Measurements from ENCODE around the gene TNPO3.
A peak's percentile ranks its signal among the peaks of the same experiment; 100 is the strongest.

TNPO3 gene

DNA sequence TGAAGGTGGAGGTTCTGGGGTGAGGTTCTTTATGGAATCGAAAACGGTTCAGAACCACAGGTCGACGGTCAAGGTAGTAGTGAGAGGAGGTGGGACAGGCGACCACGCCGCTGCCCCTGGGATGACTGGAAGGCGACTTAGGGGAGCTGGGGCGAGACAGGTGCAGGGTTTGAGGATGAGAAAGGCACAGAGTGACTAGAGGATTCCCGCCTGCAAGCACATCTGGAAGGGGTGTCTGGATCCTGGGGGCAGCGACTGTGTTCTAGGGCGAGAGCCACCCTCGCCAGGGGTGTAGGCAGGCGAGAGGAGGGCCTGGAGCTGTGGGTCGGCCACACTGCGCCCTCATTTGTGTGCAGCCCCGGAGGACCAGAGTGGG is 117.7 kb downstream of the TNPO3 start:
- DNase-seq: no peak

DNA sequence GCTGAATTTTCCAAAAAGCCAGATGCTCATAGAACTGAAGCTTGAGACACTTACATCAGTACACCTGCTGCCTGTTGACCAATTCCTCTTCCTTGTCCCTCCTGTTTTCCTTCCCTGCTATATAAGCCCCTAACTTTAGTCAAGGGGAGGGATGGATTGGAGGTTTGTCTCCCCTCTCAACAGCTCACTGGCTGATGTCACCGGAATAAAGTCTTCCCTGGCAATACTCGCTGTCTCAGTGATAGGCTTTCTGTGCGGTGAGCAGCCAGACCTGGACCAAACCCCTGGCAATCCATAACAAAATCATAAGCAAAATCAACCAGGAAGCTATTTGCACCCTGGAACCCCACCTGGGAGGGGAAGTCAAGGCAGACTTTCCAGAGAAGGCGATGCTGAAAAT is 118.1 kb downstream of the TNPO3 start:
- DNase-seq: no peak

DNA sequence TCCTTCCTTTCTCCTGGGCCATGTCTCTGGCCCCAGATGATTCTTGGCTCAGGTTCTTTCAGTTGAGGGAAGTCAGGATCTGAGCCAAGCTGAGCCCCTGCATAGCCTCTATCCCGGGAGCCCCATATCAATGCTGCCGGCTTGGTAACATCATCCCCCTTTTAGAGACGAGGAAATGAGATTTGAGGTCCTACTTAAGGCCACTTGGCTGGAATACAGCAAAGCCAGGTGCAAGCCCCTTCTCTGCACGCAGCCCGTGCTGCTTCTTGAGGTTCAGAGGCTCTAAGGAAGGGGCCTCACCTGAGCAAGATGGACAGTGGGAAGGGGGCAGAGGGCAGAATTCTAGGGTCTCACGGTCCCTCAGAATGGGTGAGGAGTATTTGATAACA is 119.6 kb downstream of the TNPO3 start:
- DNase-seq: peak; percentile 47

DNA sequence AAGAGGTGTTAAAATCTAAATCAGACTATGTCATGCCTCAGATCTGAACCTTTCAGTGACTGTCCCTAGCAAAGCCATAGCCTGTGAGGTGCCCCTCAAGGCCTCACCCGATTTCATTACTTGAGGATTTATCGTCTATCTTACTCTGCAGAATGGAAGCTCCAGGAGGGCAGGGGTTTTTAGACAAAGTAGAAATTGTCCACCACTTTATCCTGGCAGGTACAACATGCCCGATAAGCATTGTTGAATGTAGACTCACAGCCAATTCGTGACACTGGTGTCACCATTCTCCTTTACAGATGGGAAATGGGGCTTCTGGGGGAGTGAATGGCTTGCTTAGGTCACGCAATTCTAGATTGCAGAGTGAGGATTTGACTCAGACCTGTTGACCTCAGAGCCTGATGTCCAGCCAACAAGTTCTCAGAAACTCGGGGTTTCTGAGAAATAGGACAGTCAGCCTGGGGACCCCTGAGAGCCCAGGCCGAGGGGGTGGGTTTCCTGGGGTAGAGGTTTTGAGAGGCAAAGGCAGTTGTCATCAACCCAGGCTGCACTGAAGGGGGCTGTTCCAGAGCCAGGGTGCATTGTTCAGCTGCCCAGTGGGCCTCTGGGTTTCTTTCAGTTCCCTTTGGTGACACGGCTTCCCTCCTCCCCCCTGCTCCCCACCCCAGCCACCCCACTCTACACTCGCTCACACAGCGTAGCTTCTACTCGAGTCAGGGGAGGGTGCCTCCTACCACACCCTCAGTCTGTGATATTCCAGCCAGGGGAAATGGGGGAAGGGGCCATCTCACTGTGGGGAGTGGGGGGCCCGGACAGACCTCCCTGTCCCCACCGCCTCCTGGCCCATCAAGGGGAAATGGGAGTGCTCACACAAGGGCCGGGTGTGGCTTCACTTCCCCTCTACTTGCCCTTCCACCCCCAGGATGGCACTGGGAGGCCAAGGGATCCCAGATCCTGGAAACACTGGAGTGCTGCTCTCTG is 120.3 kb downstream of the TNPO3 start:
- DNase-seq: no peak

DNA sequence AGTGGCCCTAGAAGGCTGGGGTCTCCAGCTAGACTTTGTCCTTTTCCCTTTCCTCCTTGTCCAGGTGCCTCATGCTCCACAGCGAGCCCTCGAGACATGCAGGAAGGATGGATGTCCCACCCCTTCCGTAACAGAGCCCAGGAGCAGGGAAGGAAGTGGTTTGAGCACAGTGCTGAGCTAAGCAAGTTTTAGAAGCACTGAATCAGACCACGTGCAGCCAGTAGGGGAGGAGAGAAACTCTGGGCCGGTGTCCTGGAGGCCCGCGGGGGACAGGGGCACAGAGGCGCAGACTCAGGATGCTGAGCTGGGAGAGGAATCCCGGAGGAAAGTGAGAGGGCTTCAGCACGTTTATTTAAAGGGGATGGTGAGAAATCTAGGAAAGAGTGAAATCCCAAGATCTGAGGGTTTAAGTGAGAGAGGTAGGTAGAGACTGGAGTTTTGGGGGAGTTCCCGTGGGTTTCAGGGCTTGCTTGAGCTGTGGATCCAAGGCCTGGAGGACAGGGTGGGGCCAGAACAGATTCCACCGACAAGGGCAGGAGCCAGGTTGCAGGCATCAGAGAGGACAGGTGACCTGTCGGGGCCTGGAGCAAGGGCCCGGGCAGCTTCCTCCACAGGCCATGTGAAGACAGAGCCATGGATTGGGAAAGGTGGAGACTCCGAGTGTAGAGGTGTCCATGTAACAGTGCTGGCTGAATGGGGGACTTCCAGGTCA is 121.6 kb downstream of the TNPO3 start:
- DNase-seq: no peak

DNA sequence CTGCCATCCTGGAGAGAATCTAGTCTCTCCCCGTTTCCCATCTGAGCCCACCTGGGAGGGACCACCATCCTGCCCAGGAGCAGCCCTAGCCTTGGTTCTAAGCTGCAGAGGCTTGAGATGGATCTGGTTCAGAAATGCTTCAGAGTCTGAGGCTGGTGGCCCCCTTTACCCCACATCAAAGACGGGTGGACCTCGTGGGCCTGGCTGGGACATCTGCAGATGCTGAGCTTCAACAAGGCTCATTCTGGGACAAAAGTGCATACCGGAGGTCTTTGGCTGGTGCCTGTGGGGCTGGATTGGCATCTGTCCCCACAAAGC is 122.1 kb downstream of the TNPO3 start:
- DNase-seq: no peak

DNA sequence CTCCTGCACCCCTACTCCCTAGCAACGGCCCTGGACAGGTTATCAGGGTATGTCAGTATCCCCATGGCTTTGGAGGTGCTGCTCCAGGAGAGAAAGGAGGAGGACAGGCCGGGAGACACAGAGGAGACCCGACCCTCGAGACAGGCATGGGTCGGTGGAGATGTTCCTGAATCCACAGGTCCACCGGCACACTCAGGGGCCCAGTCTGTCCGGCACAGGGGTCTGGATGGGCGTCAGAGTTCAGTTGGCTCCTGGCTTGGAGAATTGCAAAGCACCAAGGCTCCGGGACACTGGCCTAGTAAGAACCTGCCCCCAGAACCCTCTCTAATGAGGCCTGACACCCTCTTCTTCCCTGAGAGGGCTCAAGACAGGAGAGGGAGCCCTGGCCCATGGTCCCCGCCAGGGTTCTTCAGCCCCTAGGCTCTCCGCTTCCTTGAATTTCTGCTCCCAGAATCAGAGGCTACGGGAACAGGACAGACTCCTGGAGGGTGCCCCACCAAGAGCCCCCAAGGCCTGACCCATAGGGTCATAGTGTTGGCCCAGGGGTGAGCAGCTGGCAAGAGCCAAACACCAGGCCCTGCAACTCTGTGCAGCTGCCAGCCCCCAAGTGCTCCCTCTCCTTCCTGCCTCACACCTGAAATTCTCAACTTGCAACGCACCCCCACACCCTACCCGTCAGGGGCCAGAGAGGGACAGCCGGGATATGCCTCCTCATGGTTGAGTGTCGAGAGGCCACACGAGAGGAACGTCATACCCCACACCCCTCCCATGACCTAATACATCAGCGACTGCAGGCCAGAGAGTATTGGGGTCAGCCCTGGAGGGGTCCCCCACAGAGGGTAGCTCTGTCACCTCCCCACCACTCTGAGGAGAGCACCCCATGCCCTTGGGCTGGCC is 122.7 kb downstream of the TNPO3 start:
- no peak for DNase-seq

DNA sequence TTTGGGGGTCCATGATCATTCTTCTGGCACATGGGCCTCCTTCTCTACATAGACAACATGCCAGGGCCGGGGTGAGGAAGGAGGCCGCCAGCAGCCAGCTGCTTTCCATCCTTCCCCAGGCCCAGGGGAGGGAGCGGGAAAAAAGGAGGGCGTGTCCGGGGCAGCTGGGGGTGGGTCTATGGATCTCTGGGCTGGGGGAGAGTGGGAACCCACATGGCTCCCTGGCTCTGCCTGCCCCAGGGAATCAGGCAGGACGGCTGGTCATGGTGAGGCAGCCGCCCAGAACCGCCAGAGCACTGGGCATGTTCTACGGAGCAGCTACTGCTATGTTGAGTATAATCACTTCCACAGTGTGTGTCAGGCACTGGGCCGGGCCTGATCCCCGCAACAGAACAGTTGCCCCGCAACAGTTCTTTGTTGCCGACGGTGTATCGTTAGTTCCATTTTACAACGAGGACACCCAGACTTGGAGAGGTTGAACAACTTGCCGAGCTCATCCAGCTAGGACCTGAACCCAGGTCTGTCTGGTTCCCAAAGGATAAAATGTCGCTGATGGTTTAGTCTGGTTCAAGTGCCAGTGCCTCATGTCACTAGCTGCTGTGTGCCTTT is 123.6 kb downstream of the TNPO3 start:
- no peak for DNase-seq

DNA sequence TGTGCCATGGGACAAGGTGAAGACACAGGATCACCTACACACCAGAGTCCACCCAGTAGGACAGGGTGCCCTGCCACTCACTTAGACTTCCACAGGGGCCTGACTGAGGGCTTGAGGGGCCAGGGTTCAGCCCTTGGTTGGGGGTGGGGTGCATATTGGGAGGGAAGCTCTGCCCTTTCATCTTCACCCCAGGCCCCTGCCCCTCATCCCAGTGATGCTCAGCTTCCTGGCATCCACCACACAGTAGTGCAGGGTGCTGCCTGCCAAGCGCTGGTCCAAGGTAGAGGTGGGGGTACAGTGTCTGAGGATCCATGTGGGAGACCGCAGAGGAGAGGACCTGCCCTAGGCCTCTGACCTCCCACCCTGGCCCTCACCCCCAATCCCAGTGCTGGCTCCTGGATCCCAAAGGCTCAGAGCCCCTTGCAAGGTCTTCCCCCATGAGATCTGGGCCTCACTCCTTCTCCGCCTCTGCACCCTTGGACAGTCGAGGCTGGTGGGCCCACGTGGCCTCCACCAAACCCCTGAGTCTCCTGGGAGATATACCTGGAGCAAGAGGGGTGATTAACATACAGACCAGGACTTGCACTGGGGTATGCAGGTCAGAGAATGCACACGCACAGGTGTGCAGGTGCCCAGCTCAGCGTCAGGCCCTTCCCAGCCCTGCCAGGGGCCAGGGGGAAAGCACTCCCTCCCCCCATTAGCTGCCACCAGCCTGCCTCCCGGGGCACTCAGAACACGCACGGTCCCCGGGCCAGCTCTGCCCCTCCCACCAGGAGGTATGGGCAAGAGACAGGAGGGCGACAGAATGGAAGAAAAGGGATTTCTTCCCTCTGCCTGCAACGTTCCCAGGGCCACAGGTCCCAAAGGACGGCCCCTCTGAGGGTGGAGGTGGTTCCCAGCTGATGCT is 125.8 kb downstream of the TNPO3 start:
- no peak for DNase-seq

DNA sequence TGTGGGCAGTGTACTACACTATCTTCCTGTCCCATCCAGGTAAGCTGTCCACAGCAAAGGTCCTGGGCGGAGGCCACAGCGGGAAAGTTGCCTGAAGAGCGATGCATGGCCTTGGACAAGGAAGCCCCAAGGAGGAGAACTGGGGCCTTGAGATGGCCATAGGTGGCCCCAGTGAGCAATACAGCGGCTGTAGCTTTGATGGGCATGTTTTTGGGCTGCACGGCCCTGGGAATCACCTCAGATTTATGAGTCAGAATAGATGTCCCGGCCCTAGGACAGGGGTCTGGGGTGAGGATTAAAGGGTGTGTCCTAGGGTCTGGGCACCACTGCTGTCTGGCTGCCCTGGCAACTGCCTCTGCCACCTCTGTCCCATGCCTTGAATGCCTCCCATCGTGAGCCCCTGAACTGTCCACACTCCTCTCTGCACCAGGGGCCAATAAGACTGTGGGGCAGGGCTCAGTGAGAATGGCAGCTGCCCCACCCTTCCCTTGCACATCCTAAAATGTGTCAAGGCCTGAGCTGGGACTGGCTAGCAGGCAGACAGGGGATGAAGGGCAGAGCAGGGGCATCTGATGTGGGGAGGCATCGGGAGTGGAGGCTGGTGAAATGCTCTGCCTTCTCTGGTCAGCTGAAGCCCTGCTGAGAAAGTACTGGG is 126.6 kb downstream of the TNPO3 start:
- no peak for DNase-seq

DNA sequence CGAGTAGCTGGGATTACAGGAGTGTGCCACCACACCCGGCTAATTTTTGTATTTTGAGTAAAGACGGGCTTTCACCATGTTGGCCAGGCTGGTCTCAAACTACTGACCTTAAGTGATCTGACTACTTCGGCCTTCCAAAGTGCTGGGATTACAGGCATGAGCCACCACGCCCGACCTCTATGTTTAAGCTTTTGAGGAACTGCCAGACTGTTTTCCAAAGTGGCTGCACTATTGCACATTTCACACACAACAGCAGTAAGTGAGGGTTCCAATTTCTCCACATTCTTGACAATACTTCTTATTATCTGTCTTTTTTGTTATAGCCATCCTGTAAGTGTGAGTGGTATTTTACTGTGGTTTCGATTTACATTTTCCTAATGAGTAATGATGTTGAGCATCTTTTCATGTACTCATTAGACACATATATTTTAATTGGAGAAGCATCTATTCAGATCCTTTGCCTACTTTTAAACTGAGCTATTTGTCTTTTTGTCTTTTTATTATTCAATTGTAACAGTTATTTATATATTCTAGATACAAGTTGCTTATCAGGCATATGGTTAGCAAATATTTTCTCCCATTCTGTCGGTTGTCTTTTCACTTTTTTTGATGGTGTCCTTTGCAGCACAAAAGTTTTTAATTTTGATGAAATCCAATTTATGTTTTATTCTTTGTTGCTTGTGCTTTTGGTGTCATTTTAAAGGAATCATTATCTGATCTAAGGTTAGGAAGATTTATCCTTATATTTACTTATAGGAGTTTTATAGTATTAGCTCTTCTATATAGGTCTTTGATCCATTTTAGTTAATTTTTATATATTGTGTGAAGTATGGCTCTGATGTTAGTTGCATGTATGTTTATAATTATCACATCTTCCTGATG is 130.0 kb downstream of the TNPO3 start:
- no peak for DNase-seq

DNA sequence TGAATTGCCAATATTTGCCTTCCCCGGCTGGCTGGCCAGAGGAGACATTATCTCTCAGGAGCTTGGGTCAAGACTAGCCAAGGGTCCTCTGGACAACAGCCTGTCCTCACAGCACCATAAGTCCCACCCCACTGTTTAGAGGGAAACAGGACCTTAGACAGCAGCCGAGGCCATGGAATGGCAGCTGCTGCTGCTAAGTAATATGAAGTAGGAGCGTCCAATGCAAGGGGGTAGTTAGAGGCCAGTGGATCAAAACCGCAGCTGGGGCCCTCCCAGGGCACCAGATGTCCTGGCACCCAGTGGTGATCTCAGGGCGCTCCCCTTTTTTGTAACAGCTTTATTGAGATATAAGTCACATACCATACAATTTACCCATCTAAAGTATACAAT is 131.5 kb downstream of the TNPO3 start:
- no peak for DNase-seq

DNA sequence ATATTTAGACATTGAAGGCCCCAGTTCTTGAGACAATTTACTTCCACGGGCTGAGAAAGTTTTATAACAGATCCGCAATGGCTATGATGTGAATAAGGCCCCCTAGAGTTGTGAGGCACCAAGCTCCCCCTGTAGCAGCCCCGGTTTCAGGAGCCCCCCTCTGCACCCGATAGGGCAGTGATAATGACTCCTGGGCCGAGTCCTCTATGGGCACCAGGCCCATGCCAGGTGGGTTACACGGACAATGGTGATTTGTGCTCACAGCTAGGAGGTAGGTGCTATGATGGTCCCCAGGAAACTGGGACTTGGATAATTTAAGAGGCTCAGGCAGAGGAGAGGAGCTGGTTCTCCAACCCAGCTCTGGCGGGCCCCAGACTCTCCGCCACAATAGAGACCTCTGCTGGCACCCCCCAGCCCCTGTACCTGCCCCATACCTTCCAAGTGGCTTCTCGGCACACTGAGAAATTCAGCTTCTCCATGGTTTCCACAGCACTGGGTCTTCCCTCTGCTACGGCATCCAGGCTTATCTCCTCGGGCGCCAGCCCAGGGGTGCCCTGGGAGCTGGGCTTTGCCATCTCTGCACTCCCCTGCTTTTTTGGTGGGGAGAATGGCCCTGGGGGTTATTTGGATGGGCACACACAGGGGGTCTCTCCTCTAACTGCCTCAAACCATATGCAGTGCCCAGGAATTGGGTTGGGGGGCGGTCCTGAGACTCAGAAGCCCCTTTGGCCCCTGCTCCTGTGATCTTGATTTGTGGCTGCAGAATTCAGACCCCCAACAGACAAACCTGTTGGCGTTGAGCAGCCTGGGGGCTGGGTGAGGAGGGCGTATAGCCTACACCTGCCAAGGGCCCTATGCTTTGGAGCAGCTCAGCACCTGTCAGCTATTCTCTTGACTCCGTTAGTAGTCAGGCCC is 132.2 kb downstream of the TNPO3 start:
- DNase-seq: no peak

DNA sequence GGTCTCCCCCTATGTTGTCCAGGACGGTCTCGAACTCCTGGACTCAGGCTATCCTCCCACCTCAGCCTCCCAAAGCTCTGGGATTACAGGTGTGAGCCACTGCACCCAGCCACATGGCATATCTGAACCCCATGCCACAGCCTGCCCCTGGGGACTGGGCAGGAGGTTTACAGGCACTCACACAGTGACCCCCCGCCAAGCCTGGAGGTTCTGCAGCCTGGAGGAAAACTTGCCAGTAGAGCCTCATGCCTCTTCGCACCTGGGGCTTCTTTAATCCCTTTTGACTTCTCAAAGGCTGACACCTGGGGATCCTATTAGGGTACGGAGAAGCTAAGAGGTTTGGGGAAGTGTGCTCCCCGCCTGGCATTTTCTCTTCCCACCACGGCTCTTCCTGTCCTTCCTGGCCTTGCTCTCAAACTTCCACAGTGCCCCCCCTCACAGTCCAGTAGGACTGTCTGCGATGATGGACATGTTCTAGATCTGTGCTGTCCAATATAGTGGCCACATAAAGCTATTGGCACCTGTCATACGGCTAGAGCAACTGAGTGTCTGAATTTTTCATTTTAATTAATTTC is 133.0 kb downstream of the TNPO3 start:
- DNase-seq: peak; percentile 12

DNA sequence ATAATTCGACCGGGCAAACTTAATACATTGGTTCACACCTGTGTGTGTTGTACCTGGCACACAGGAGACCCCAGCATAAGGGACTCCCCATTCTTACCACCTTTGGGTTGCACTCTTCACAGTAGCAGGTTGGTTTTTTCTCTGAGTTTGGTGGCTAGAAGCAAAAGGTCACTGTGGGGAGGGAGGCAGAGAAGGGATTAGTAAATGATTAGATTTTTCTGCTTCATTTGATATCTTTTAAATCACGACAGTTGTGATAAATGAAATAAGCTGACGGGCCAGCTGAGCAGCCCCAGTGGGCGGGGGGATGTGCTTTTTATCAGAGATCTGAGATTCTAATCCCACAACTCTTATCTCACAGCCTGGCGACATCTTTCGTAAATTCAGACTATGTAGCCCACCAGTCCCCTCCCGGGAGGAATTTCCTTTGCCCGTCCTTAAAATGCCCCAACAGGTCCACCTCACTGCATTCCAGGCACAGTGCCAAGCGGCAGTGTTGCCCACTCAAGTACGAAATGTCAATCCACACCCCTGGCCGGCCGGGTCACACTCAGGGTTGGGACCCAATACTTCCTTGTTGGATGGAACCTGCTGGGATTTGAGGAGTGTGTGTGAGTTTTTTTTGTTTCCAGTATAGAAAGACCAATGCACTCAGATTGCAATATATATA is 133.9 kb downstream of the TNPO3 start:
- DNase-seq: no peak

DNA sequence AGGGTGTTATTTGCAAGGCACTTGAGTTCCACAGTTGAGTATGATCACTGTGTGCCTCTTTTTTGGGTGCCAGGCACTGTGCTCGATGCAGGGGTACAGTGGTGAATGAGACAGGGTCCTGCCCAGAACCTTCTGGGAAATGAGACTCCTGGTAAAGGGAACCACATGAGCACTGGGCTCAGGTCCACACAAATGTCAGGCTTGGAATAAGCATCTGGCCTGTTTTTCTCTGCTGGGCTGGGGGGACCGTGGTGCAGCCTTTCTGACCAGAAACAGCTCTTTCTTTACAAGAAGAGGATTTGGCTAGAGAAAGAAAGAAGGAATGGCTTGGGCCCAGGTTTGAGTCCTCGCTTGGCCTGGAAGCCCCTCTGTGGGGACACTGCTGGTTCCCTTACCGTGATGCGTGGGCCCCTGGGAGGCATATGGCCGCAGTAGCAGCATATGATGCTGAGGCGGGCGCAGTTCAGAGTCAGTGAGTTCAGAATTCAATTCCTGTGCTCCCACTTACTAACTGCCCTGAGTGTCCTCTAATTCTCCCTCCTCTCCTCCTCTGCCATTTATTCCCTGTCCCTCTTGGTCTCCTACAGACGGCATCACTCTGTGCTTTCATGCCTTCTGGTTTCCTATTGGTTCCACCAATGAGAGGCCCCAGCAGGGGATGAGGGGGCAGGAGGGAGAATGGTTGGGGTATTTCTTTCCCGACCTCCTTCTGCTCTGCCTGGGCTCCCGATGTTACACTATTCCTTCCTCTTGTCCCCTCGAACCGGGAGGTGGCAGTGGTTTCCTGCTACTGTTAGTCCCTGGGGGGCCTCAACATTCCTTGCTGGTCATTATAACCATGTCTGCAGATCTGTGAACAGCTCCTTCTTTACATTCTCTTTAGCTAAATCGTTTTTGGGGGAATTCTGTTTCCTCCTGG is 134.8 kb downstream of the TNPO3 start:
- peak; percentile 40 for DNase-seq

DNA sequence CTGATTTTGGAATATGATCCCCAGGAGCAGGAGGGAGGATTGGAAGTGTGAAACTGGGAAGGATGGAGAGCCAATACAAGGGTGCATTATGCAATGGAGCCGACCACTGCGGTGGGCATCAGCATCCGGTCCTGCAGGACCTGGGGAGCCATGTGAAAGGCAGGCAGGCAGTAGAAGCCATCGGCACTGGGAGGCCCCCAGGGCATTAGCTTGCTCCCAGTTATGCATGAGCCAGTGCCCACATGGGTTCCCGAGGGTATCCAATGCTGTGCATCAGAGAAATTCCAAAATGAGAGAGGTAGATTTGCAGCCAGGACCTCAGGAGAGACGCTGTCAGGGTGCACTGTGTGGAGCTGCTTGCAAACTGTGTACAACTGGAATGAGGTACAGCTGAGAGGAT is 135.7 kb downstream of the TNPO3 start:
- no peak for DNase-seq

All from NCI-H82 (cell line).